ENCODE data around the gene DYNC1I1. TPM values are rescaled to one million over a fixed set of nuclear protein-coding genes. Genes with fewer than 3 reads are reported as not detected.
A peak's percentile ranks its signal among the peaks of the same experiment; 100 is the strongest.

The DYNC1I1 gene
- total RNA-seq, 1 experiment from 2014 or later, result 3.2 TPM

- Histone ChIP-seq H3K4me1 (ENCODE audit: insufficient read depth, low read length) (peaks cover 2% of the 10 kb centered on the region; the same call in 1 of the 2 replicates), H3K27ac (ENCODE audit: insufficient read length, low read depth, low read length) (no peak overlapping the region), H3K18ac (ENCODE audit: insufficient read length, low read depth, low read length) (peak overlapping the region; percentile 25), H3K79me2 (ENCODE audit: insufficient read depth, low read length) (no peaks in the 10 kb centered on the region), H3T11ph (ENCODE audit: low read length) (no peak overlapping the region), H2AFZ (ENCODE audit: low read length) (no peak overlapping the region), H3K23ac (ENCODE audit: insufficient read length, low read depth, low read length) (no peak overlapping the region), H3K4me2 (ENCODE audit: insufficient read depth, insufficient read length, low read length) (no peak overlapping the region), H2AK5ac (ENCODE audit: insufficient read length, low read length) (no peak overlapping the region), H3K9me3 (ENCODE audit: control insufficient read depth, low read depth, low read length) (no peaks in the 10 kb centered on the region), H2BK5ac (ENCODE audit: insufficient read length, low read length) (no peak overlapping the region), H3K27me3 (ENCODE audit: insufficient read depth, low read length) (no peaks in the 10 kb centered on the region), H2BK120ac (ENCODE audit: low read depth, low read length, poor library complexity, severe bottlenecking) (no peak overlapping the region), H4K5ac (ENCODE audit: insufficient read length, low read depth, low read length) (no peak overlapping the region), H4K91ac (ENCODE audit: insufficient read length, low read depth, low read length) (no peak overlapping the region), H2BK12ac (ENCODE audit: insufficient read length, low read depth, low read length) (no peak overlapping the region), H3K9ac (ENCODE audit: extremely low read depth, insufficient read length, low read length) (no peak overlapping the region), H2BK20ac (ENCODE audit: low read depth, low read length, poor library complexity, severe bottlenecking) (no peak overlapping the region), H3K14ac (ENCODE audit: insufficient read depth, low read length) (no peak overlapping the region), H3K23me2 (ENCODE audit: insufficient read length, low read depth, low read length, poor library complexity, severe bottlenecking) (no peaks in the 10 kb centered on the region), H3K56ac (ENCODE audit: insufficient read length, low read depth, low read length) (no peak overlapping the region), H4K8ac (replicated peaks; ENCODE audit: insufficient read length, low read depth, low read length) (no peak overlapping the region), H3K4ac (ENCODE audit: low read depth, low read length) (no peak overlapping the region), H3K79me1 (ENCODE audit: insufficient read depth, low read depth, low read length, poor library complexity, severe bottlenecking) (no peaks in the 10 kb centered on the region), H2BK15ac (ENCODE audit: low read depth, low read length) (no peak overlapping the region), H4K20me1 (ENCODE audit: control insufficient read depth, insufficient read depth, insufficient read length) (no peaks in the 10 kb centered on the region)
- WGBS (ENCODE audit: extremely low coverage, insufficient read length, low lambda C conversion rate), result no CpG with 5 or more reads among the region's 4 CpGs
- no peaks in the 10 kb centered on the region for H3K9me3 Mint-ChIP-seq
- no peaks in the 10 kb centered on the region for H3K36me3 Mint-ChIP-seq (ENCODE audit: insufficient read depth in 1 of 3, low read depth in 3 of 3)
- H3K4me3 Mint-ChIP-seq, result no peak overlapping the region
- H3K4me1 Mint-ChIP-seq, result no peaks in the 10 kb centered on the region
- no peak for TF ChIP-seq CTCF (conservative IDR thresholded peaks at IDR 0.05)
- no peak overlapping the region for H3K27ac Mint-ChIP-seq
- H3K27me3 Mint-ChIP-seq (ENCODE audit: low read depth), result no peaks in the 10 kb centered on the region
- peak; percentile 30 for DNase-seq
Measured at GRCh38 chr7:96045919-96046318, 273.6 kb downstream of the DYNC1I1 start.
